Measurements from ENCODE around the gene PLAAT1.
A peak's percentile ranks its signal among the peaks of the same experiment; 100 is the strongest.

PLAAT1 gene

GRCh38 chr3:193240850-193241706 lies at the start of gene PLAAT1:
TSS of gene PLAAT1 (plus strand) at chr3:193241222. CDS start at chr3:193255651, 14,429 bp downstream.
- DNase-seq, result peak; percentile 88

- DNase-seq, result no peak
These were observed 46.7 kb upstream of the PLAAT1 start for GRCh38 chr3:193194371-193194770.

DNA sequence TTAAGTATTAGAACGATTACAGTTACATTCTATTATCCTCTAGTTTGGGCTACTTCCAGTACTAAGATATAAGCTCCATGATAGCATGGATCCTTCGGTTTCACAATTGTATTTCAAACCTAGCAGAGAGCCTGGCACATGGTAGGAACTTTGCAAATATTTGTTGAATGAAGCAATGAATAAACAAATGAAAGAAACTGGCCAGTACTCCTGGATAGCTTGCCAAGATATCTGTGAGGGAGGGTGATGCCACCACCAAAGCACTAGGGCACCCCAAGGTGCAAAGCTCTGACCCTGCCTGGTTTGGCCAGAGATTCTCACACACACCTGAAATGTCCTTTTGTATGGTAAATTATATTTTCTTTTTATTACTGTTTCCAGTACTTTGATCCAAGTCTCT lies 44.3 kb upstream of the PLAAT1 start:
- no peak for DNase-seq

GRCh38 chr3:193207290-193208273 lies 33.4 kb upstream of the PLAAT1 start:
- no peak for DNase-seq

DNA sequence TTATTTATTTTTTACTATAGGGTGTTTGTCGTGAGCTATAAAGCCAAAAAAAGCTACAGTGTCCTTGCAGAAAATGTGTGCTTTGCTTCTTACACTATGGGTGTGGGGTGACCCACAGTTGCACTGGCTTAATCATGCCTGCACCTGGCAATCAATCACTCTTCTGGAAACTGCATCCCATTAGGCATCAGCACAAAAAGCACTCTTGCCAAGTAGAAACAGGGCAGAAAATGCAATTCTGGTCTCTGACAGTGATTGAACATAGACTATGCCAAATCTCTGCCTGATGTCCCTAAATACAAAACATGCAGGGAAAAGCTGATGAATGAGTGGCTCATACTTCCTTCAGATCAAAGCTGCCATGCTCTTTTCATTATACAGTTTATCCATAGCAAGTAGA lies 30.4 kb upstream of the PLAAT1 start:
- DNase-seq, result no peak

DNA sequence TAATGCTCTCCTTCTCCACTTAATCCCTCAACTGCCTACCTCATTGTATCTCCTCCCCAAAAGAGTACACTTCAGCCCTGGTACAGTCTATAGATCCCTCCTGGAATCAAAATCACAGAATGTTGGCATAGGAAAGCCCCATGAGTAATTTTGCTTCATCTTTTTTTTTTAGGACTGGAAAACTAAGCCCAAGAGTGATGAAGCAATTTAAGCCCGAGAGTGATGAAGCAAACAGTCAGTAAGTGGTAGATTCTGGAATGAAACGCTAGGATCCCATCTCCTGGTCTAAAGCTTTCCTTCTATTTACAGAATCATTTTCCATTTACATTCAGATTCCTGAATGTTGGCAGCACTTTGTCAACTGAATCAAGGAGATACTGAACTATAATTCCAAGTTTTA lies 29.8 kb upstream of the PLAAT1 start:
- DNase-seq, result no peak

DNA sequence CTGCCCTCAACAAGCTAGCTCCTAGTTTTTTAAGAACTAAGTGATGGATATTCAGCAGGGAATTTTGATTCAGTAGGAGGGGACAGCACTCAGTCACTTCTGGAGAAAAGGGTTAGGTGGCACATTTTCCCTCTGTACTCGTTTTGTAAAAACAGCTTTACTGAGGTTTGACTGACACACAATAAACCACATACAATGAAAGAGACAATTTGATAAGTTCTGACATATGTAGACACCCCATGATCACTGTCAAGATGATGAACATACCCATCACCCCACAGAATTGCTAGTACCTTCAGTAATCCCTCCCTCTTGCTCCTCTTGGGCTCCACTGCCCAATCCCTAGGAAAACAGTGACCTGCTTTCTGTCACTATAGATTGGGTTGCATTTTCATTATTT lies 29.0 kb upstream of the PLAAT1 start:
- DNase-seq, result no peak

- no peak for DNase-seq
These were observed 28.2 kb upstream of the PLAAT1 start for GRCh38 chr3:193212844-193213243.

- DNase-seq, result no peak
These were observed 26.6 kb upstream of the PLAAT1 start for GRCh38 chr3:193214445-193214844.

DNA sequence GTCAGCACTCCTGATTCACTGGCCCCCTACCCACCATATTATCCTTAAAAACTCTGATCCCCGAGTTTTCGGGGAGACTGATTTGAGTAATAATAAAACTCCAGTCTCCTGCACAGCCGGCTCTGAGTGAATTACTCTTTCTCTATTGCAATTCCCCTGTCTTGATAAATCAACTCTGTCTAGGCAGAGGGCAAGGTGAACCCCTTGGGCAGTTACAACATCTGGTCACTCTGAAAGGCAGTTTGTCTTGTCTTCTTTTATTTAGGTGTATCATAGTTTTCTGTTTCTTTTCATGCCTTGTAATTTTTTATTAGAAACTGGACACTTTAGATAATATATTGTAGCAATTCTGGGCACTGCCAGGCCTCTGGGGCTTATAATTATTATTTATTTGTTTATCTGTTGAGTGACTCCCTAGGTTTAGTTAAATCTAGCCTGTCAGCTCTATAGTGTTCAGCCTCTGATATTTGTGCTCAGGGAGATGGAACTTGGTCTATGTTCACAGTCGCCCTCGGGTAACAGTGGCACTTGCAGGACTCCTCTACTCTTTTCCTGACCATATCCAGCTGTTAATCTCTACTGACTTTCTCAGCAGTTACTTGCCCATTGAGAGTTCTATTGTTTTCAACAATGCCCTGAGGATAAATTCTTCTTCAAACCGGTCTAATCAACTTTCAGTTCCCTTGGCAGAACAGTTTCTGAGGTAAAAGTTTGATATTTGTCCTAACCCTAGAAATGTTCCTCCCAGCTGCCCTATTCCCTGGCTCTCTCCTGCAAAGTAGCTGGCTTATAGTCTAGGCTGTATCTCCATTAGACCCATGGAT lies 15.5 kb upstream of the PLAAT1 start:
- no peak for DNase-seq

GRCh38 chr3:193228206-193228605 lies 12.8 kb upstream of the PLAAT1 start:
- DNase-seq, result no peak

GRCh38 chr3:193229851-193230420 lies 11.1 kb upstream of the PLAAT1 start:
- DNase-seq, result no peak

DNA sequence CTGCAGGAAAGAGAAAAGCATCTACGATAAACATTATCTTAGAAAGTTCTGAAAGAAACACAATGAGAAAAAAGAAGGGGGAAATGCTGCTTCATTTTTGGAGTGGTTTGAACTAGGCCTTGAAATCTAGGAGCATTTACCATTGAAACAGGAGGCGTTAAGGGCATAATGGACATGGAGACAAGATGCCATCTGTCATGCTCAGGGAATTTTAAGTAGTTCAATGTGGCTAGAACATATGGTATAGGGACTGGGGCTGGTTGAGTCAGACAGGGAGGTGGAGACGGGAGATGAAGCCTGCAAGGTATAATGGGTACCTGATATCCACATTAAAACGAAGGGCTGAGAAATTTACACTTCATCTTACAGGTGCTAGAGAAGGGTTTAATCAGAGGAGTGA lies 10.4 kb upstream of the PLAAT1 start:
- no peak for DNase-seq

- no peak for DNase-seq
These were observed 9.8 kb upstream of the PLAAT1 start for GRCh38 chr3:193231201-193231600.

GRCh38 chr3:193236599-193236998 lies 4.4 kb upstream of the PLAAT1 start:
- no peak for DNase-seq

DNA sequence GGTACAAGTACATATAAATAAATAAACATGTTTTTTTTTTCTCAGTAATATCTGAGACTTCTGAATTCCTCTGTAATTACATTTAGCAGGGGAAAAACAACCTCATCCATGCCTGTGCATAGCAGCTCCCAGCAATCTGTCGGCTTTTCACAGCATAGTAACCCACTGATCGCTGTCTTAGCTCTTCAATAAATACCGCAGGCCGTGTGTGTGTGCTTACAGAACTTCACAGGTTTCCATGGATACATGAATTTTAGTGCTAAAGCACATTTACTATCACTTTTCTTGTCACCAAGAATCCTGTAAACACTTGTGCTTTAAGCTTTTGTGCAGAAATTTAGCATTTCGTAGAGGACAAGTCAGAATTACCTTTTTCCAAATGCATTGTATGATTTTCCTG lies 4.0 kb upstream of the PLAAT1 start:
- DNase-seq, result no peak

- no peak for DNase-seq
These were observed 579 bp upstream of the PLAAT1 start for GRCh38 chr3:193240436-193240849.

DNA sequence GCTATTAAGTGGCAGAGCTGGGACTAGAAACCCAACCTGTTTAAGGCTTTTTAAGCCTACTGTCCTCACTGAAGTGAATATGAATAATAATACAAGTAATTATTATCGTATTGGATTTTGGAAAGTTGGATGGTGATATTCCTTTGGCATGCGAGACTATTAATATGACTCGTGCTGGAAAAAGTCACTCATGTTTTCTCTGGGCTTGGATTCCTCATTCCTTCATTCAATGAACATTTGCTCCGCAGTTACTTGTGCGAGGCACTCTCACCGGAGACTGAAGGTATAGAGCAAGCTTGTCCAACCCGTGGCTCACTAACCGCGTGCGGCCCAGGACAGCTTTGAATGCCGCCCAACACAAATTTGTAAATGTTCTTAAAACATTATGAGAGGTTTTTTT lies 694 bp downstream of the PLAAT1 start:
- DNase-seq, result no peak

- DNase-seq, result no peak
These were observed 2.5 kb downstream of the PLAAT1 start for GRCh38 chr3:193243571-193243970.

DNA sequence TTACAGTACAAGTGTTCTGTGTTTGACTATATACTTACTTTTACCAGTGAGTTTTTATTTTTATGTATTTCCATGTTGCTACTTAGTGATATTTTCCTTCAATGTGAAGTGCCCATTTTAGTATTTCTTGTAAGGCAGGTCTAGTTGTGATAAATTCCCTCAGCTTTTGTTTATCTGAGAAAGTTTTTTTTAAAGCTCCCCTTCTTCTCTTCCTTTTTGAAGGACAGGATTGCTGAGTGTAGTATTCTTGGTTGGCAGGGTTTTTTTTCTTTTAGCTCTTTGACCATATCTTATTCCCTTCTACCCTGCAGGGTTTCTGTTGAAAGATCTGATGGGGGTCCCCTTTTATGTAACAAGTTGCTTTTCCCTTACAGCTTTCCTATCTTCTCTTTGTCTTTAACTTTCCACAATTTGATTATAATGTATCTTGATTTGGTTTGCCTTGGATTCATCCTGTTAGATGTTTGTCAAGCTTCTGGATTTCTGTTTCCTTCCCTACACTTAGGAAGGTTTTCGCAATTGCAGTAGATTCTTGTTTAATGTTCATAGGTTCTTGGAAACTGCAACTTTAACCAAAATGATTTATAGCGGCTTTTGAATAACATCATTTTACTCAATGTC lies 7.9 kb downstream of the PLAAT1 start:
- no peak for DNase-seq

GRCh38 chr3:193250492-193250891 lies 9.5 kb downstream of the PLAAT1 start:
- DNase-seq, result no peak
